ENCODE results near the gene FIBCD1.

DNA sequence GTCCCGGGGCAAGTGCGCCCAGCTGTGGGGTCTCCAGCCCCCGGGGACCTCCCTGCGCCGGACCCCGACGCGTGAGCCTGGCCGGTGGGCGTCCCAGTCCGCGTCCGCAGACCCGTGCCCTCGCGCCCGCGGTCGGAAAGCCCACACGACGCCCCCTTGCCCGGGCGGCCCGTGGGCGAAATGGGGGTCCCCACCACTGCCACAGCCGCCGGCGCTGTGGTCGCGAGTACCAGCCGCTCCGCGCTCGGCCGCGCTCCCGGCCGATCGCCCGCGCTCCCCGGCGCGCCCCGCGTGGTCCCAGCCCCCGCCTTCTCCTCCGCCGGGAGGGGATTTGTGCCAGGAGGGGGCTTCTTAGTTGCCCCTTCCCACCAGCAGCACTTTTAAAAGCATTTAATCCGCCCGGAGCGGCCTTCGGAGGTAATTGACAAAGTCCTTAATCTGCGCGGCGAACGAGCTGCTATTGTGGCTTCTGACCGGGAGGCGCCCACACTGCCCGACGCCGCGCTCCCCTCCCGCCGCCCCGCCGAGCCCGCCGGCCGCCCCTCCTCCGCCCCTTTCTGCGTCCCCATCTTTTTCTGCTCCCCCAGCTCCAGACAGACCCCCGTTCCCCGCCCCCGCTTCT, 469 bp upstream of the FIBCD1 start:
- TF ChIP-seq EZH2 (IDR thresholded peaks at IDR 0.05; ENCODE audit: insufficient read depth, poor library complexity, severe bottlenecking) (no peak), EZH2phosphoT487 (IDR thresholded peaks at IDR 0.05; ENCODE audit: insufficient read depth, low read depth) (no peak)
